WI38 (cell line): ENCODE measurements around the gene CEP164.
"Not testable (repeated sequence)": the region's sequence is repeated elsewhere in the genome, so short reads cannot be mapped to it uniquely, and the experiment has no call there.

Experiments used
- H3K4me3 ChIP-seq: 2 replicates; pipeline ENCODE4 v1.5.1; 2011; ENCODE audit warnings: low read depth, mild to moderate bottlenecking, control low read depth, low read length
- TF ChIP-seq, protein P1 (sequence below): IDR thresholded peaks from 2 replicates; pipeline ENCODE4 v1.5.1; 2012; ENCODE audit warnings: low read depth, mild to moderate bottlenecking, control low read depth, low read length

The CEP164 gene

DNA sequence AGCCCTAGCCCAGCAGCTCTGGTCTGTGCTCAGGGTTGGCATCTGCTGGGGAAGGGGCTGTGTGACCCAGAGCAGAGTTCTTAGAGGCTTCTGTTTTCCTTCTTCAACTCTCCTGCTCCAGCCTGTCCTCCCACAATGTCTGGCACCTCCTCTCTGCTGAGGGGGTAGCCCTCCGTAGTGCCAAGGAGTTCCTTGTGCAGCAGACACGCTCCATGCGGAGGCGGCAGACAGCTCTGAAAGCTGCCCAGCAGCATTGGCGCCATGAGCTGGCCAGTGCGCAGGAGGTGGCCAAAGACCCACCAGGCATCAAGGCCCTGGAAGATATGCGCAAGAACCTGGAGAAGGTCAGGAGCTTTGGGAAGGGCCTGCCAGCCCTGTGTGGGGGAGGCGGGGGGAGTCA, 69.3 kb downstream of the CEP164 start:
- no peak overlapping the region for H3K4me3 ChIP-seq
- TF ChIP-seq, protein P1, sequence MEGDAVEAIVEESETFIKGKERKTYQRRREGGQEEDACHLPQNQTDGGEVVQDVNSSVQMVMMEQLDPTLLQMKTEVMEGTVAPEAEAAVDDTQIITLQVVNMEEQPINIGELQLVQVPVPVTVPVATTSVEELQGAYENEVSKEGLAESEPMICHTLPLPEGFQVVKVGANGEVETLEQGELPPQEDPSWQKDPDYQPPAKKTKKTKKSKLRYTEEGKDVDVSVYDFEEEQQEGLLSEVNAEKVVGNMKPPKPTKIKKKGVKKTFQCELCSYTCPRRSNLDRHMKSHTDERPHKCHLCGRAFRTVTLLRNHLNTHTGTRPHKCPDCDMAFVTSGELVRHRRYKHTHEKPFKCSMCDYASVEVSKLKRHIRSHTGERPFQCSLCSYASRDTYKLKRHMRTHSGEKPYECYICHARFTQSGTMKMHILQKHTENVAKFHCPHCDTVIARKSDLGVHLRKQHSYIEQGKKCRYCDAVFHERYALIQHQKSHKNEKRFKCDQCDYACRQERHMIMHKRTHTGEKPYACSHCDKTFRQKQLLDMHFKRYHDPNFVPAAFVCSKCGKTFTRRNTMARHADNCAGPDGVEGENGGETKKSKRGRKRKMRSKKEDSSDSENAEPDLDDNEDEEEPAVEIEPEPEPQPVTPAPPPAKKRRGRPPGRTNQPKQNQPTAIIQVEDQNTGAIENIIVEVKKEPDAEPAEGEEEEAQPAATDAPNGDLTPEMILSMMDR: no peak

DNA sequence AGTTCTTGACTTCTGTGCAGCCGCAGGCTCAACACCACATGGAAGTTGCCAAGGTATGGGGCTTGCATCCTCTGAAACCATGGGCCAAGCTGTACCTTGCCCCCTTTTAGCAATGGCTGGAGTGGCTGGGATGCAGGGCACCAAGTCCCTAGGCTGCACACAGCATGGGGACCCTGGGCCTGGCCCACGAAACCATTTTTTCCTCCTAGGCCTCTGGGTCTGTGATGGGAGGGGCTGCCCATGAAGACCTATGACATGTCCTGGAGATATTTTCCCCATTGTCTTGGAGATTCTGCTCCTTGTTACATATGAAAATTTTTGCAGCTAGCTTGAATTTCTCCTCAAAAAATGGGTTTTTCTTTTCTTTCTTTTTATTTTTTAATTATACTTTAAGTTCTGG, 71.0 kb downstream of the CEP164 start:
- H3K4me3 ChIP-seq: not testable (repeated sequence)

GRCh38 chr11:117399100-117399840, 71.6 kb downstream of the CEP164 start:
- not testable (repeated sequence) for H3K4me3 ChIP-seq

DNA sequence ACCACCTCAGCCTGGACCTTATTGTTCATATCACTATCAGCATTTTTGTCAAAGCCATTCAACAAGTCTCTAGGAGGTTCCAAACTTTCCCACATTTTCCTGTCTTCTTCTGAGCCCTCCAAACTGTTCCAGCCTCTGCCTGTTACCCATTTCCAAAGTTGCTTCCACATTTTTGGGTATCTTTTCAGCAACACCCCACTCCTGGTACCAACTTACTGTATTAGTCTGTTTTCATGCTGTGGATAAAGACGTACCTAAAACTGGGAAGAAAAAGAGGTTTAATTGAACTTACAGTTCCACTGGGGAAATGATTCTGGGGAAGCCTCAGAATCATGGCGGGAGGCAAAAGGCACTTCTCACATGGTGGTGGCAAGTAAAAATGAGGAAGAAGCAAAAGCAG, 78.2 kb downstream of the CEP164 start:
- not testable (repeated sequence) for H3K4me3 ChIP-seq

- H3K4me3 ChIP-seq: no peak overlapping the region
- TF ChIP-seq, protein P1: no peak
Observed at GRCh38 chr11:117407016-117407415, 79.4 kb downstream of the CEP164 start.

GRCh38 chr11:117408356-117408755, 80.7 kb downstream of the CEP164 start:
- H3K4me3 ChIP-seq: no peak overlapping the region
- TF ChIP-seq, protein P1: no peak

- H3K4me3 ChIP-seq: no peak overlapping the region
- TF ChIP-seq, protein P1: no peak
Observed at GRCh38 chr11:117409511-117409910, 81.9 kb downstream of the CEP164 start.

GRCh38 chr11:117410238-117410637, 82.6 kb downstream of the CEP164 start:
- TF ChIP-seq, protein P1: no peak
- no peak overlapping the region for H3K4me3 ChIP-seq

DNA sequence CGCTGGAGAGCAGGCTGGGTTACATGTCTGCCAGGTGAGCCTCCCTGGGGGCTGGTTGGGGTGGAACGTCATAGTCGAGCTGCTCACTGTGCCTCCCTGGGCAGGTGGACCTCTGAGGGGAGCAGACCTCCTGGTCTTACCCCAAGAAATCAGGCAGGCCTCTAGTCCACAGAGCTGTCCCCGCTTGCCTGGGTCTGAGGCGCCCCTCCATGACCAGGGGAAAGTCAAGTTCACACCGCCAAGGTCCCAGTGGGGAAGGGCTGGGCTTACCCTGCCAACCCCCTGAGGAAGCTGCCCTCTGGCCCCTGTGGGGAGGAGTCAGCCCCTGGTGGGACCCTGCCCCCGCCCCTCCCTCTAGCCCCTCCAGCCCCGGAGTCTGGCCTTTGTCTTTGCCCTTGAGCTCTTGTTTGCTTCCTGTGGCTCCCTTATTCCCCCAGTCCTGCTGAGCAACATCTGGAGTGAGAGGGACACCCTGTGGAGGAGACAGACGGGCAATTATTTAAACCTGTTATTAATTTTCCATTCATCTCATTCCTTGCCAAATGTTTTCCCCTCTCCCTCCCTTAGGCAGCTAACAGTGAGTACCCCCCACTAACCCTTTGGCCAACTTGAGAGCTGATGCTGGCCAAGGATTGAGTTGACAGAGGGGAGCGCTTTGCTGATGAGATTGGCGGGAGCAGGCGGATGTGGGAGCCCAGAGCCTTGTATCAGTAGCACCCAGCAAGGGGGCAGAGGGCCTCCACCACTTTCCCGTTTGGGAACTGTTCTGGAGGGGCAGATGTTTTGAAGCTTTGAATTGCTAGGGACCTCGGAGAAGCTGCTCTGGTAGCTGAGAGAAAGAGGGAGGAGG, 83.4 kb downstream of the CEP164 start:
- TF ChIP-seq, protein P1: no peak
- no peak overlapping the region for H3K4me3 ChIP-seq
